GM12891 (cell line): ENCODE measurements around the gene ZBTB20.

Experiments used
- PAX5 ChIP-seq: IDR thresholded peaks from 2 replicates; pipeline ENCODE4 v1.6.1; 2011; ENCODE audit warnings: low read length, moderate library complexity, mild to moderate bottlenecking; ENCODE audit not compliant: insufficient read depth, severe bottlenecking
- POLR2A ChIP-seq: IDR thresholded peaks from 2 replicates; pipeline ENCODE4 v1.6.1; 2011; ENCODE audit warnings: low read depth, low read length, control low read depth
- POLR2AphosphoS5 ChIP-seq: IDR thresholded peaks from 2 replicates; pipeline ENCODE4 v1.6.1; 2011; ENCODE audit warnings: low read depth, low read length, control low read depth
- SPI1 ChIP-seq: IDR thresholded peaks from 2 replicates; pipeline ENCODE4 v1.6.1; 2011; ENCODE audit warnings: low read depth, low read length, control low read depth
- TAF1 ChIP-seq: IDR thresholded peaks from 2 replicates; pipeline ENCODE4 v1.6.1; 2011; ENCODE audit warnings: low read depth, low read length, control low read depth

DNA sequence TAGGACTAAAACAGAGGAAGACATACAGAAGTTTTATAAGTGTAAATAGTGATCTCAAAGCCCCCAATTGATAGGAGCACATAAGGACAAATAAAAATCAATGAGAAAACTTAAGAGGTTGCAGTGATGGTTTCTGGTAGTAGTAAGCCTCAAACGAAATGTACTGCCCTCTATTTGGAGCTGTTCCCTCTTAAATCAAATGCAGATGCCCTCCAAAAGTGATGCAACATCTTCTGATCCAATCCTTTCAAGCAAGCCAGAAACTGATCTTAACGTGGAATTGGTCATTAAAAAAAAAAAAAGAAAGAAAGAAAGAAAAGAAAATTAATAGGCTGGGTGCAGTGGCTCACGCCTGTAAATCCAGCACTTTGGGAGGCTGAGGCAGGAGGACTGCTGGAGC is 259.3 kb downstream of the ZBTB20 start:
- no peak for TF ChIP-seq POLR2AphosphoS5
- no peak for TF ChIP-seq POLR2A
- no peak for TF ChIP-seq SPI1
- TF ChIP-seq PAX5: no peak
- no peak for TF ChIP-seq TAF1
